GM10248 (cell line): ENCODE data around the gene GRIK1.

ENCODE experiments used
- CTCF ChIA-PET: fragments of 300-600 bp; sonication (Branson Sonifier 250); formaldehyde crosslinking; extraction: SDS; loops from one replicate; lab custom pipeline; 2021; ENCODE audit warnings: antibody characterized with exemption; lab: Yijun Ruan, JAX
- POLR2A ChIA-PET: fragments of 350-650 bp; sonication (Branson Sonifier 250); formaldehyde crosslinking; extraction: SDS; loops from one replicate; lab custom pipeline; 2020; ENCODE audit warnings: antibody characterized with exemption; lab: Yijun Ruan, JAX
- DNase-seq: peaks from one replicate; pipeline ENCODE4 v3.0.0; 2012; ENCODE audit errors: extremely low spot score
- CTCF ChIP-seq: IDR thresholded peaks from 2 replicates; pipeline ENCODE4 v1.5.1; 2012; ENCODE audit warnings: mild to moderate bottlenecking, low read depth; ENCODE audit errors: extremely low read depth, missing control alignments, control extremely low read depth

Gene GRIK1

GRCh38 chr21:29721964-29722363 lies 217.8 kb downstream of the GRIK1 start:
- DNase-seq, result no peak
- POLR2A ChIA-PET, result no interaction called here
- CTCF ChIA-PET, result no interaction called here
- TF ChIP-seq CTCF, result no peak

GRCh38 chr21:29721221-29721620 lies 218.6 kb downstream of the GRIK1 start:
- CTCF ChIA-PET, result interaction anchor here (1.5 to 2.6 kb wide), 2 partner anchors 24 to 53 kb away, joined by 3 to 6 read pairs; no protein-coding TSS in a partner anchor
- POLR2A ChIA-PET, result no interaction called here
- DNase-seq, result no peak
- TF ChIP-seq CTCF, result no peak

GRCh38 chr21:29719521-29719920 lies 220.3 kb downstream of the GRIK1 start:
- no peak for DNase-seq
- POLR2A ChIA-PET, result no interaction called here
- no peak for TF ChIP-seq CTCF
- CTCF ChIA-PET, result interaction anchor here (0.8 to 2.6 kb wide), 6 partner anchors 8 to 130 kb away, joined by 3 to 6 read pairs (median 3); no protein-coding TSS in a partner anchor

GRCh38 chr21:29718081-29718815 lies 221.5 kb downstream of the GRIK1 start:
- POLR2A ChIA-PET, result no interaction called here
- CTCF ChIA-PET, result interaction anchor here (1.0 to 2.6 kb wide), 4 partner anchors 9 to 131 kb away, joined by 3 to 6 read pairs (median 3); no protein-coding TSS in a partner anchor
- DNase-seq, result no peak
- TF ChIP-seq CTCF, result no peak

- POLR2A ChIA-PET, result no interaction called here
- DNase-seq, result no peak
- TF ChIP-seq CTCF, result no peak
- CTCF ChIA-PET, result interaction anchor here (1.4 kb wide), 1 partner anchor 8 kb away, joined by 3 read pairs; no protein-coding TSS in a partner anchor
These were observed 222.1 kb downstream of the GRIK1 start for GRCh38 chr21:29717659-29718058.

- DNase-seq, result no peak
- ChIA-PET POLR2A (no interaction called here), CTCF (interaction anchor here (2.9 kb wide), 1 partner anchor 14 kb away, joined by 8 read pairs; no protein-coding TSS in a partner anchor)
These were observed 223.0 kb downstream of the GRIK1 start for GRCh38 chr21:29716753-29717152.

More at GRCh38 chr21:29716753-29717152, 223.0 kb downstream of the GRIK1 start:
- no peak for TF ChIP-seq CTCF
